ENCODE data around the gene CES5A.
"Not testable (repeated sequence)": the region's sequence is repeated elsewhere in the genome, so short reads cannot be mapped to it uniquely, and the experiment has no call there.

CES5A gene

DNA sequence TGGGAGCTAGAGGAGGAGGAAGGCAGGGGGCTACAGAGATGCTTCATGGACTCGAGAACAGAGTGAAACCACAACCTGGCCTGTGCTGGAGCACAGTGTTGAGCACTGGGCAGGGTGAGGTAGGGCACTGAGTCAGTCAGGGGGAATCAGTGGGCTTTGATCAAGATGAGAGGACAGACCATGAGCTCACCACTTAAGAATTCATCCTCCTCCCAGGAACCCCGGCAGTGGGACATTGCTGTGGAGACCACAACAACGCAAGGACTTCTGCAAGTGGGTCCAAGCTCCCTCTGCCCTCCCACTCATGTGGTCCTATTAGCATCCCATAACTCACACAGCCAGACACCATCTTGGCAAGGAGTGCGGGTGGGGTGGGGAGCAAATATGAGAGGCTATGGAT, 1.7 kb upstream of the CES5A start:
- no peak overlapping the region for H3K9ac ChIP-seq (ENCODE audit: insufficient read length, low read depth)

DNA sequence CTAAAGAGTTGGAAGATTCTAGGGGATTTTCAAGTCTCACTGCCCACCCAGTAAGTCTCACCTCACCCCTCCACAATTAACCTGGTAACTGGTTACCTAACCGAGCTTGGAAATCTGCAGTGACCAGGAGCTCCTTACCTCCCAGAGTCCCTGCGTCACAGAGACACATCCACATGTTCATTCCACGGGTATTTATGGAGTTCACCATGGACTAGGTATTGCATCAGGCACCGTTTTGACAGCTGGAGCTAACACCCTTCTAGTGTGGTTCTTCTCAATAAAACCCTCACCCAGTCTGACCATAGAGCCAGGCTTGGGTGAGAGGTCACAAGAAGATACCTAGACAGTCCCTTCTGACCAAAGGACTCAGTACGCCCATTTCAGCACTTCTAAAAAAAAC, 2.1 kb downstream of the CES5A start:
- Histone ChIP-seq H3K27me3 (ENCODE audit: insufficient read depth, insufficient read length) (no peaks in the 10 kb centered on the region), H3K36me3 (ENCODE audit: insufficient read depth, insufficient read length, low read length) (no peaks in the 10 kb centered on the region), H3K4me3 (ENCODE audit: insufficient read length, low read depth) (no peak overlapping the region), H3K4me1 (ENCODE audit: insufficient read depth, insufficient read length) (no peaks in the 10 kb centered on the region), H3K9ac (ENCODE audit: insufficient read length, low read depth) (no peak overlapping the region), H3K9me3 (ENCODE audit: insufficient read depth, low read length) (peaks cover 4% of the 10 kb centered on the region; the same call in 1 of the 2 replicates)
- no peak for DNase-seq (ENCODE audit: low read depth, low spot score)
- TF ChIP-seq YY1 (IDR thresholded peaks at IDR 0.05; ENCODE audit: insufficient read depth, insufficient read length), result no peak
- TF ChIP-seq SUZ12 (IDR thresholded peaks at IDR 0.05; ENCODE audit: extremely low read depth, insufficient read depth, insufficient read length), result no peak
- no peak for TF ChIP-seq ZNF274 (IDR thresholded peaks at IDR 0.05; ENCODE audit: low read depth, low read length)

More for the DNA sequence above, 1.7 kb upstream of the CES5A start:
- no peak overlapping the region for H3K4me3 ChIP-seq (ENCODE audit: insufficient read length, low read depth)
- DNase-seq (ENCODE audit: low read depth, low spot score), result peak; percentile 65
- H3K36me3 ChIP-seq (ENCODE audit: insufficient read depth, insufficient read length, low read length), result no peaks in the 10 kb centered on the region
- H3K27me3 ChIP-seq (ENCODE audit: insufficient read depth, insufficient read length), result no peaks in the 10 kb centered on the region
- TF ChIP-seq ZNF274 (IDR thresholded peaks at IDR 0.05; ENCODE audit: low read depth, low read length) (no peak), SUZ12 (IDR thresholded peaks at IDR 0.05; ENCODE audit: extremely low read depth, insufficient read depth, insufficient read length) (no peak), YY1 (IDR thresholded peaks at IDR 0.05; ENCODE audit: insufficient read depth, insufficient read length) (no peak)
- no peaks in the 10 kb centered on the region for H3K4me1 ChIP-seq (ENCODE audit: insufficient read depth, insufficient read length)
- H3K9me3 ChIP-seq (ENCODE audit: insufficient read depth, low read length), result peaks cover 4% of the 10 kb centered on the region; the same call in 1 of the 2 replicates

GRCh38 chr16:55872130-55872529, 3.0 kb downstream of the CES5A start:
- TF ChIP-seq YY1 (IDR thresholded peaks at IDR 0.05; ENCODE audit: insufficient read depth, insufficient read length), result no peak
- no peak for TF ChIP-seq ZNF274 (IDR thresholded peaks at IDR 0.05; ENCODE audit: low read depth, low read length)
- no peak for TF ChIP-seq SUZ12 (IDR thresholded peaks at IDR 0.05; ENCODE audit: extremely low read depth, insufficient read depth, insufficient read length)
- no peak overlapping the region for H3K4me3 ChIP-seq (ENCODE audit: insufficient read length, low read depth)
- no peak overlapping the region for H3K9ac ChIP-seq (ENCODE audit: insufficient read length, low read depth)
- H3K36me3 ChIP-seq (ENCODE audit: insufficient read depth, insufficient read length, low read length), result no peaks in the 10 kb centered on the region
- H3K9me3 ChIP-seq (ENCODE audit: insufficient read depth, low read length), result peaks cover 4% of the 10 kb centered on the region; the same call in 1 of the 2 replicates
- H3K4me1 ChIP-seq (ENCODE audit: insufficient read depth, insufficient read length), result no peaks in the 10 kb centered on the region
- H3K27me3 ChIP-seq (ENCODE audit: insufficient read depth, insufficient read length), result no peaks in the 10 kb centered on the region
- no peak for DNase-seq (ENCODE audit: low read depth, low spot score)

GRCh38 chr16:55871411-55872038, 3.6 kb downstream of the CES5A start:
- Histone ChIP-seq H3K4me3 (ENCODE audit: insufficient read length, low read depth) (no peak overlapping the region), H3K4me1 (ENCODE audit: insufficient read depth, insufficient read length) (no peaks in the 10 kb centered on the region), H3K9me3 (ENCODE audit: insufficient read depth, low read length) (peaks cover 4% of the 10 kb centered on the region; the same call in 1 of the 2 replicates), H3K36me3 (ENCODE audit: insufficient read depth, insufficient read length, low read length) (no peaks in the 10 kb centered on the region), H3K27me3 (ENCODE audit: insufficient read depth, insufficient read length) (no peaks in the 10 kb centered on the region), H3K9ac (ENCODE audit: insufficient read length, low read depth) (no peak overlapping the region)
- TF ChIP-seq SUZ12 (IDR thresholded peaks at IDR 0.05; ENCODE audit: extremely low read depth, insufficient read depth, insufficient read length), result no peak
- TF ChIP-seq ZNF274 (IDR thresholded peaks at IDR 0.05; ENCODE audit: low read depth, low read length), result no peak
- no peak for TF ChIP-seq YY1 (IDR thresholded peaks at IDR 0.05; ENCODE audit: insufficient read depth, insufficient read length)
- no peak for DNase-seq (ENCODE audit: low read depth, low spot score)

DNA sequence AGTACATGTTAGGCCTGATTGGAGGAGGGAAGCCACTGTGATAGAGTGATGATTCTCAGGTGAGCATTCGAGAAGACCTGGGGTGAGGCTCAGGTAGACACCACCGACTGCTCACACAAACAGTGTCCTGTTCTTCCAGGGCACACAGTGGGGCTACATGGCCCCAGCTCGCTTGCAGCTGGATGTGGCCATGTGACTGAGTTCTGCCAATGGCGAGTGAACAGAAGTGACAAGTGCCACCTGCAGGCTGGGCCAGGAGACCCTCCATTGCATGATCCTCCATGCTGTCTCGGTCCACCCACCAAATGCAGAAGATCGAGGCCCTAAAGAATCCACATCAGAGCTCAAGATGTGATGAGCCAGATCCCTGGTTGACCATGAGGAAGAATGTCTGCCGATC, 6.2 kb downstream of the CES5A start:
- TF ChIP-seq YY1 (IDR thresholded peaks at IDR 0.05; ENCODE audit: insufficient read depth, insufficient read length), result no peak
- TF ChIP-seq SUZ12 (IDR thresholded peaks at IDR 0.05; ENCODE audit: extremely low read depth, insufficient read depth, insufficient read length), result no peak
- TF ChIP-seq ZNF274 (IDR thresholded peaks at IDR 0.05; ENCODE audit: low read depth, low read length), result no peak
- H3K27me3 ChIP-seq (ENCODE audit: insufficient read depth, insufficient read length), result no peaks in the 10 kb centered on the region

GRCh38 chr16:55868137-55868536, 7.0 kb downstream of the CES5A start:
- DNase-seq (ENCODE audit: low read depth, low spot score), result no peak
- Histone ChIP-seq H3K36me3 (ENCODE audit: insufficient read depth, insufficient read length, low read length) (no peaks in the 10 kb centered on the region), H3K9me3 (ENCODE audit: insufficient read depth, low read length) (no peaks in the 10 kb centered on the region), H3K27me3 (ENCODE audit: insufficient read depth, insufficient read length) (no peaks in the 10 kb centered on the region), H3K4me1 (ENCODE audit: insufficient read depth, insufficient read length) (no peaks in the 10 kb centered on the region), H3K4me3 (ENCODE audit: insufficient read length, low read depth) (no peak overlapping the region), H3K9ac (ENCODE audit: insufficient read length, low read depth) (no peak overlapping the region)
- TF ChIP-seq YY1 (IDR thresholded peaks at IDR 0.05; ENCODE audit: insufficient read depth, insufficient read length), result no peak
- no peak for TF ChIP-seq ZNF274 (IDR thresholded peaks at IDR 0.05; ENCODE audit: low read depth, low read length)
- TF ChIP-seq SUZ12 (IDR thresholded peaks at IDR 0.05; ENCODE audit: extremely low read depth, insufficient read depth, insufficient read length), result no peak

More for the DNA sequence above, 6.2 kb downstream of the CES5A start:
- no peak for DNase-seq (ENCODE audit: low read depth, low spot score)
- H3K9me3 ChIP-seq (ENCODE audit: insufficient read depth, low read length), result peaks cover 4% of the 10 kb centered on the region; the same call in 1 of the 2 replicates
- H3K9ac ChIP-seq (ENCODE audit: insufficient read length, low read depth), result no peak overlapping the region
- no peaks in the 10 kb centered on the region for H3K36me3 ChIP-seq (ENCODE audit: insufficient read depth, insufficient read length, low read length)
- H3K4me1 ChIP-seq (ENCODE audit: insufficient read depth, insufficient read length), result no peaks in the 10 kb centered on the region
- no peak overlapping the region for H3K4me3 ChIP-seq (ENCODE audit: insufficient read length, low read depth)

- DNase-seq (ENCODE audit: low read depth, low spot score), result no peak
- Histone ChIP-seq H3K9me3 (ENCODE audit: insufficient read depth, low read length) (no peaks in the 10 kb centered on the region), H3K27me3 (ENCODE audit: insufficient read depth, insufficient read length) (no peaks in the 10 kb centered on the region), H3K9ac (ENCODE audit: insufficient read length, low read depth) (no peak overlapping the region), H3K4me3 (ENCODE audit: insufficient read length, low read depth) (no peak overlapping the region), H3K4me1 (ENCODE audit: insufficient read depth, insufficient read length) (no peaks in the 10 kb centered on the region), H3K36me3 (ENCODE audit: insufficient read depth, insufficient read length, low read length) (no peaks in the 10 kb centered on the region)
- TF ChIP-seq YY1 (IDR thresholded peaks at IDR 0.05; ENCODE audit: insufficient read depth, insufficient read length), result no peak
- no peak for TF ChIP-seq SUZ12 (IDR thresholded peaks at IDR 0.05; ENCODE audit: extremely low read depth, insufficient read depth, insufficient read length)
- no peak for TF ChIP-seq ZNF274 (IDR thresholded peaks at IDR 0.05; ENCODE audit: low read depth, low read length)
Observed at GRCh38 chr16:55861288-55861687, 13.9 kb downstream of the CES5A start.

DNA sequence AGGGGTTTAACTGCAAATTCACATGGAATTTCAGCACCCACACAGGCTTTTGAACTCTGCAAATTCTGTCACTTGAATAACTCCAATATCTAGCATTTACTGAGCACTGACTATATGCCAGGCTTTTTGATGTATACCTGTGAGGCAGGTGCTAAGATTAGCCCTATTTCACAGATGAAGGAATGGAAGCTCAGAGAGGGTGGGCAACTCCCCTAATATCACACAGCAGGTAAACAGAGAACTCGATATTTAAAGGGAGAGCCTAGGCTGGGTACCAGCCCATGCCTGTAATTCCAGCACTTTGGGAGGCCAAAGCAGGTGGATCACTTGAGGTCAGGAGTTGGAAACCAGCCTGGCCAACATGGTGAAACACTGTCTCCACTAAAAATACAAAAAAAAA, 17.5 kb downstream of the CES5A start:
- H3K36me3 ChIP-seq (ENCODE audit: insufficient read depth, insufficient read length, low read length); H3K4me3 ChIP-seq (ENCODE audit: insufficient read length, low read depth); H3K4me1 ChIP-seq (ENCODE audit: insufficient read depth, insufficient read length); DNase-seq (ENCODE audit: low read depth, low spot score); H3K9me3 ChIP-seq (ENCODE audit: insufficient read depth, low read length); H3K27me3 ChIP-seq (ENCODE audit: insufficient read depth, insufficient read length); H3K9ac ChIP-seq (ENCODE audit: insufficient read length, low read depth): not testable (repeated sequence)
